SU-DHL-6 (cell line): ENCODE data around the gene FMN1.

Experiments used
- EZH2phosphoT487 ChIP-seq: fragments of 200-600 bp; sonication (generic), shearing (Covaris generic); conservative IDR thresholded peaks from 2 replicates; pipeline ENCODE4 v1.6.1; 2018; ENCODE audit warnings: mild to moderate bottlenecking, antibody characterized with exemption, low read length, moderate library complexity, mixed read lengths
- TF ChIP-seq, protein P1 (sequence below): fragments of 200-600 bp; sonication (generic); IDR thresholded peaks from one replicate; pipeline ENCODE4 v1.5.1; 2017; ENCODE audit warnings: antibody characterized with exemption, mild to moderate bottlenecking, low read length, moderate library complexity; ENCODE audit not compliant: insufficient read depth, poor library complexity, severe bottlenecking

DNA sequence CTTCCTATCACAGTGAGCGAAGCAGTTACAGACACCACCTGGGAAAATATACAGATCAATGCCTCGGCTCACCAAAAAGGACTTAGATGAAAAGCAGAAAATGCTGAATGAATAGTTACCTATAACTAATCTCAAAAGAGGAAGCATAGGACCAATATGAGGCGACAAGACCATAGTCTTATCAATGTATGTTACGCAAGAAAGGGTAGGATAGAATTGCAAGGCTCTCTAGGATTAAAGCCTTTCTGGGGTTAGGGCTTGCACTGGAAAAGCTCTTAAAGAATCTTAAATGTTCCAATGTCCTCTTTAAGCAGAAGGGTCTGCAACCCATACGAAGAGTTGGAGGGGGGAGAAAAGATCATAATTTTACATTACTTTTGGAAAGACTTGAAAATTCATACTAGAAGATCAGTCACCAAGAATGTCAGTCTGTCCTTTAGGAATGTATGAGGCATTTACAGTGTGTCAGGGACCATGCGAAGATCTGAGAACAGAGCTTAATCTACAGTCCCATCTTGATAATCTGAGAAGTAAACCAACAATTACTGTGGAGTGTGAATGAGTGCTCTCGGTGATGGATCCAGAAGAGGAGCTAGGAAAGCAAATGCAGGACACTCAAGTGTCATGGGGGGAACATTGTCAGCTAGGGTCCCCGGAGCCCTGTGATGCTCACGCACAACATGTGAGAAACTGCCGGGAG is 290.8 kb downstream of the FMN1 start:
- TF ChIP-seq, protein P1, sequence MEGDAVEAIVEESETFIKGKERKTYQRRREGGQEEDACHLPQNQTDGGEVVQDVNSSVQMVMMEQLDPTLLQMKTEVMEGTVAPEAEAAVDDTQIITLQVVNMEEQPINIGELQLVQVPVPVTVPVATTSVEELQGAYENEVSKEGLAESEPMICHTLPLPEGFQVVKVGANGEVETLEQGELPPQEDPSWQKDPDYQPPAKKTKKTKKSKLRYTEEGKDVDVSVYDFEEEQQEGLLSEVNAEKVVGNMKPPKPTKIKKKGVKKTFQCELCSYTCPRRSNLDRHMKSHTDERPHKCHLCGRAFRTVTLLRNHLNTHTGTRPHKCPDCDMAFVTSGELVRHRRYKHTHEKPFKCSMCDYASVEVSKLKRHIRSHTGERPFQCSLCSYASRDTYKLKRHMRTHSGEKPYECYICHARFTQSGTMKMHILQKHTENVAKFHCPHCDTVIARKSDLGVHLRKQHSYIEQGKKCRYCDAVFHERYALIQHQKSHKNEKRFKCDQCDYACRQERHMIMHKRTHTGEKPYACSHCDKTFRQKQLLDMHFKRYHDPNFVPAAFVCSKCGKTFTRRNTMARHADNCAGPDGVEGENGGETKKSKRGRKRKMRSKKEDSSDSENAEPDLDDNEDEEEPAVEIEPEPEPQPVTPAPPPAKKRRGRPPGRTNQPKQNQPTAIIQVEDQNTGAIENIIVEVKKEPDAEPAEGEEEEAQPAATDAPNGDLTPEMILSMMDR: no peak
- TF ChIP-seq EZH2phosphoT487: no peak
